Transverse colon (tissue), 4 donors: ENCODE data around the gene NEK2.

Source experiments
- POLR2A ChIP-seq: fragments of 450-650 bp; IDR thresholded peaks from one replicate; pipeline ENCODE4 v1.6.1; 2016; ENCODE audit warnings: antibody characterized with exemption, mild to moderate bottlenecking, moderate library complexity
- POLR2AphosphoS5 ChIP-seq, 3 donors: sonication (generic); formaldehyde crosslinking; IDR thresholded peaks; one replicate each; pipeline ENCODE4 v1.6.1; 2016; ENCODE audit warnings: antibody characterized with exemption in 3 of 3
- TF ChIP-seq, protein P1 (sequence below), 5 experiments: fragments of 200-600 bp in 3 of 5; fragments of 450-650 bp in 2 of 5; sonication (generic) in 3 of 5; IDR thresholded peaks; 1 replicate in 2 of 5; 2 replicates in 3 of 5; pipeline ENCODE4 v1.5.1; 2016 to 2017; ENCODE audit warnings: antibody characterized with exemption in 5 of 5, inconsistent platforms in 3 of 5, mild to moderate bottlenecking in 2 of 5, moderate library complexity in 1 of 5

DNA sequence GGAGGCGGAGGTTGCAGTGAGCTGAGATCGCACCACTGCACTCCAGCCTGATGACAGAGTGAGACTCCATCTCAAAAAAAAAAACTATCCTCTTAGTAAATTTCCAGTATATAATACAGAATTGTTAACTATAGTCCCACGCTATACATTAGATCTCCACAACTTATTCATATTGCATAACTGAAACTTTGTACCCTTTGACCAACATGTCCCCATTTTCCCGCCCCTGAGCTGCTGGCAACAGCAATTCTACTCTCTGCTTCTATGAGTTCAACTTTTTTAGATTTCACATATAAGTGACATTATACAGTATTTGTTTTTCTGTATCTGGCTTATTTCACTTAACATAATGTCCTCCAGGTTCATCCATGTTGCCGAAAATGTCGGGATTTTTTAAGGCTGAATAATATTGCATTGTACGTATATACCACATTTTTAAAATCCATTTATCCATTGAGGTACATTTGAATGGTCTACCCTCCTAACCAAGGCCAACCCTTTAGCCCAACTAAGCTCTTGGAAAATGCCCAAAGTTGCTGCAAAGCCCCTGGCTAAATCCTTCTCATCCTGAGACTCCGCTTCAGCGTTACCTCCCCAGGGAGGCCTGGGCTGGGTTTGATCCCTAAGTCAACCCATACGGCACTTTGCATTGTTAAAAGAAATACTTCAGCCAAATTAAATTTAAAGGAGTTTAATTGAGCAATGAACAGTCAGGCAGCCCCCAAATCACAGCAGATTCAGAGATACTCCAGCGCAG lies 34.2 kb downstream of the NEK2 start:
- TF ChIP-seq, protein P1, sequence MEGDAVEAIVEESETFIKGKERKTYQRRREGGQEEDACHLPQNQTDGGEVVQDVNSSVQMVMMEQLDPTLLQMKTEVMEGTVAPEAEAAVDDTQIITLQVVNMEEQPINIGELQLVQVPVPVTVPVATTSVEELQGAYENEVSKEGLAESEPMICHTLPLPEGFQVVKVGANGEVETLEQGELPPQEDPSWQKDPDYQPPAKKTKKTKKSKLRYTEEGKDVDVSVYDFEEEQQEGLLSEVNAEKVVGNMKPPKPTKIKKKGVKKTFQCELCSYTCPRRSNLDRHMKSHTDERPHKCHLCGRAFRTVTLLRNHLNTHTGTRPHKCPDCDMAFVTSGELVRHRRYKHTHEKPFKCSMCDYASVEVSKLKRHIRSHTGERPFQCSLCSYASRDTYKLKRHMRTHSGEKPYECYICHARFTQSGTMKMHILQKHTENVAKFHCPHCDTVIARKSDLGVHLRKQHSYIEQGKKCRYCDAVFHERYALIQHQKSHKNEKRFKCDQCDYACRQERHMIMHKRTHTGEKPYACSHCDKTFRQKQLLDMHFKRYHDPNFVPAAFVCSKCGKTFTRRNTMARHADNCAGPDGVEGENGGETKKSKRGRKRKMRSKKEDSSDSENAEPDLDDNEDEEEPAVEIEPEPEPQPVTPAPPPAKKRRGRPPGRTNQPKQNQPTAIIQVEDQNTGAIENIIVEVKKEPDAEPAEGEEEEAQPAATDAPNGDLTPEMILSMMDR (IDR thresholded peaks at IDR 0.05): no peak
- TF ChIP-seq POLR2A (no peak), POLR2AphosphoS5 (IDR thresholded peaks at IDR 0.05) (no peak)
